A549 (cell line): ENCODE measurements around the gene PDE4D. TPM values are rescaled to one million over a fixed set of nuclear protein-coding genes. Genes with fewer than 3 reads are reported as not detected.

Experiments used
- ATAC-seq, 2 experiments: fragments of 200-7000 bp in 1 of 2; fragments of >200 bp in 1 of 2; cut with Nextera tagmentation in 1 of 2; cut with Tn5 transposase in 1 of 2; 3 replicates each; pipeline versions ENCODE4 v1.8.0 to v1.9.1; 2018 to 2020; ENCODE audit warnings: mild to moderate bottlenecking in 1 of 2, moderate library complexity in 1 of 2
- CTCF ChIA-PET: fragments of 300-600 bp; sonication (Branson Sonifier 250); formaldehyde crosslinking; extraction: SDS; loops from one replicate; lab custom pipeline; 2021; ENCODE audit warnings: antibody characterized with exemption, inconsistent platforms; lab: Yijun Ruan, JAX
- POLR2A ChIA-PET: fragments of 350-600 bp; formaldehyde crosslinking; extraction: SDS; loops from one replicate; lab custom pipeline; 2021; ENCODE audit warnings: antibody characterized with exemption, inconsistent platforms; lab: Yijun Ruan, JAX
- DNase-seq, 2 experiments: peaks; one replicate each; pipeline versions ENCODE4 v3.0.0 to v3.0.0-alpha.2; 2011 to 2016; ENCODE audit warnings: low read depth in 1 of 2, low spot score in 1 of 2
- FAIRE-seq: peaks from 2 replicates; lab custom pipeline; 2011; peaks lifted over from hg19 to GRCh38; lab: Jason Lieb, UNC
- H3K27ac ChIP-seq, 2 experiments: fragments of >200 bp; sonication (Bioruptor Twin); formaldehyde crosslinking; 3 replicates each; pipeline ENCODE4 v1.5.1; 2016 to 2017
- H3K4me1 ChIP-seq: fragments of >200 bp; sonication (Bioruptor Twin); formaldehyde crosslinking; 3 replicates; pipeline ENCODE4 v1.6.1; 2016
- H3K4me2 ChIP-seq: fragments of >200 bp; sonication (Bioruptor Twin); formaldehyde crosslinking; 3 replicates; pipeline ENCODE4 v1.6.1; 2016
- H3K4me3 ChIP-seq: fragments of >200 bp; sonication (Bioruptor Twin); formaldehyde crosslinking; 3 replicates; pipeline ENCODE4 v1.5.1; 2016
- H3K9me3 ChIP-seq: fragments of >200 bp; sonication (Bioruptor Twin); formaldehyde crosslinking; 3 replicates; pipeline ENCODE4 v1.6.1; 2016
- CBX2 ChIP-seq: fragments of 200-600 bp; sonication (generic); IDR thresholded peaks from 2 replicates; pipeline ENCODE4 v1.6.1; 2016; ENCODE audit warnings: low read depth, mild to moderate bottlenecking, borderline replicate concordance
- CEBPB ChIP-seq, 2 experiments: fragments of >200 bp in 1 of 2; sonication (Bioruptor Twin) in 1 of 2; formaldehyde crosslinking in 1 of 2; IDR thresholded peaks; 2 replicates each; pipeline ENCODE4 v1.6.1; 2012 to 2016
- CHD2 ChIP-seq: fragments of 150-350 bp; IDR thresholded peaks from 2 replicates; pipeline ENCODE4 v1.6.1; 2014; ENCODE audit warnings: low read length; ENCODE audit not compliant: partially characterized antibody
- CHD4 ChIP-seq: fragments of 200-600 bp; sonication (generic); IDR thresholded peaks from 2 replicates; pipeline ENCODE4 v1.6.1; 2016; ENCODE audit warnings: antibody characterized with exemption, mild to moderate bottlenecking, borderline replicate concordance
- E2F6 ChIP-seq: IDR thresholded peaks from 2 replicates; pipeline ENCODE4 v1.6.1; 2012; ENCODE audit warnings: low read depth, borderline replicate concordance
- EHMT2 ChIP-seq: fragments of 200-600 bp; sonication (generic); IDR thresholded peaks from 2 replicates; pipeline ENCODE4 v1.6.1; 2016; ENCODE audit warnings: antibody characterized with exemption, low read depth, mild to moderate bottlenecking, moderate library complexity
- EP300 ChIP-seq, 2 experiments: fragments of >200 bp; sonication (Bioruptor Twin); formaldehyde crosslinking; IDR thresholded peaks; 2 replicates in 1 of 2; 3 replicates in 1 of 2; pipeline ENCODE4 v1.6.1; 2016 to 2017
- ESRRA ChIP-seq: fragments of 150-350 bp; IDR thresholded peaks from 2 replicates; pipeline ENCODE4 v1.6.1; 2014; ENCODE audit warnings: mild to moderate bottlenecking, low read length, borderline replicate concordance
- FOSB ChIP-seq: fragments of 250-450 bp; sonication (Bioruptor Pico); IDR thresholded peaks from 2 replicates; pipeline ENCODE4 v1.5.0; 2020; ENCODE audit warnings: mild to moderate bottlenecking, moderate library complexity
- FOSL2 ChIP-seq, 2 experiments: fragments of 450-650 bp in 1 of 2; fragments of >200 bp in 1 of 2; sonication (Bioruptor Twin) in 1 of 2; formaldehyde crosslinking; IDR thresholded peaks; 2 replicates each; pipeline versions ENCODE4 v1.5.0 to v1.6.1; 2016 to 2020; ENCODE audit warnings: mild to moderate bottlenecking in 1 of 2, moderate library complexity in 1 of 2
- HOXA7 ChIP-seq: fragments of 250-450 bp; sonication (Bioruptor Pico); IDR thresholded peaks from 2 replicates; pipeline ENCODE4 v1.5.0; 2020; ENCODE audit warnings: mild to moderate bottlenecking, moderate library complexity
- JUN ChIP-seq, 2 experiments: fragments of >200 bp; sonication (Bioruptor Twin); formaldehyde crosslinking; IDR thresholded peaks; 2 replicates in 1 of 2; 3 replicates in 1 of 2; pipeline ENCODE4 v1.6.1; 2016 to 2017
- MAX ChIP-seq: IDR thresholded peaks from 2 replicates; pipeline ENCODE4 v1.6.1; 2012
- MYC ChIP-seq: IDR thresholded peaks from 2 replicates; pipeline ENCODE4 v1.6.1; 2012; ENCODE audit warnings: mild to moderate bottlenecking, inconsistent platforms, low read length, improper control_type of control experiment, borderline replicate concordance
- NR3C1 ChIP-seq: fragments of >200 bp; sonication (Bioruptor Twin); formaldehyde crosslinking; IDR thresholded peaks from 3 replicates; pipeline ENCODE4 v1.6.1; 2017
- POLR2A ChIP-seq: IDR thresholded peaks from 2 replicates; pipeline ENCODE4 v1.6.1; 2012; ENCODE audit warnings: mild to moderate bottlenecking, low read length
- RAD21 ChIP-seq, 2 experiments: fragments of >200 bp in 1 of 2; sonication (Bioruptor Twin) in 1 of 2; formaldehyde crosslinking in 1 of 2; IDR thresholded peaks in 1 of 2; conservative IDR thresholded peaks in 1 of 2; 2 replicates in 1 of 2; 3 replicates in 1 of 2; pipeline ENCODE4 v1.6.1; 2012 to 2018; ENCODE audit warnings: inconsistent platforms in 1 of 2
- RFX5 ChIP-seq: fragments of 450-650 bp; IDR thresholded peaks from 2 replicates; pipeline ENCODE4 v1.7.1; 2014; ENCODE audit warnings: antibody characterized with exemption, mild to moderate bottlenecking, moderate library complexity
- SREBF2 ChIP-seq: fragments of 450-650 bp; IDR thresholded peaks from 2 replicates; pipeline ENCODE4 v1.6.1; 2014; ENCODE audit warnings: mild to moderate bottlenecking, moderate library complexity
- TFCP2L1 ChIP-seq: fragments of 250-450 bp; sonication (Bioruptor Pico); IDR thresholded peaks from 2 replicates; pipeline ENCODE4 v1.5.0; 2021; ENCODE audit warnings: mild to moderate bottlenecking
- TP53 ChIP-seq: fragments of 250-450 bp; sonication (Bioruptor Pico); IDR thresholded peaks from 2 replicates; pipeline ENCODE4 v1.5.0; 2021; ENCODE audit warnings: mild to moderate bottlenecking, moderate library complexity
- ZC3H11A ChIP-seq: fragments of 450-650 bp; IDR thresholded peaks from 2 replicates; pipeline ENCODE4 v1.6.1; 2014; ENCODE audit warnings: antibody characterized with exemption, mild to moderate bottlenecking
- WGBS: methylation state at CpG from one replicate; pipeline ENCODE4 v1.1.6; 2017; ENCODE audit errors: missing lambda C conversion rate; 5-methylcytosine and 5-hydroxymethylcytosine counted together
- polyA plus RNA-seq, 4 experiments: library from polyadenylated mRNA; depleted of rRNA in 3 of 4; stranded (reverse); fragments of >200 nt; fragmentation: RNase III in 1 of 4; extraction: RNeasy Plus Mini Kit Qiagen cat#74134 plus additional on column Dnase treatment in 1 of 4; gene quantifications; 2 replicates in 3 of 4; 3 replicates in 1 of 4; pipeline ENCODE4 v1.2.3, GENCODE V29; 2011 to 2017

The PDE4D gene
- polyA plus RNA-seq, 2 of the 4 experiments (the other 2 are of a cell fraction): 74.0 to 213 TPM

GRCh38 chr5:59586841-59587240 is 306.7 kb downstream of the PDE4D start:
- DNase-seq (no peak), FAIRE-seq (no peak), ATAC-seq (peak in 1 of 2 experiments; percentile 2; a peak in 3 of 6 replicates)
- H3K4me3 ChIP-seq: peak overlapping the region; percentile 63
- under 1% methylated on average over 5 of the region's 5 CpGs for WGBS
- H3K9me3 ChIP-seq: no peaks in the 10 kb centered on the region
- peaks cover 53% of the 10 kb centered on the region for H3K4me1 ChIP-seq
- CTCF ChIA-PET: interaction anchor here (0.6 to 1.5 kb wide), 10 partner anchors 10 to 820 kb away, joined by 3 to 8 read pairs (median 4); no protein-coding TSS in a partner anchor
- peak overlapping the region; percentile 86 for H3K4me2 ChIP-seq
- TF ChIP-seq POLR2A (no peak), E2F6 (no peak), FOSL2 (IDR thresholded peaks at IDR 0.05) (no peak), FOSL2 (CRISPR knock-in tag; IDR thresholded peaks at IDR 0.05) (0 out of 2 replicates have a peak, but pooled peaks have one; percentile 3), JUN (IDR thresholded peaks at IDR 0.05) (0 out of 5 replicates have a peak, but pooled peaks of 1 of the 2 experiments have one; percentile 8)
- peak overlapping the region; percentile 89 to 91 for H3K27ac ChIP-seq
- POLR2A ChIA-PET: interaction anchor here (1.1 to 1.4 kb wide), 2 partner anchors 10 to 24 kb away, joined by 3 to 5 read pairs; no protein-coding TSS in a partner anchor

- ChIA-PET POLR2A (interaction anchor here (0.9 kb wide), 1 partner anchor 36 kb away, joined by 4 read pairs; no protein-coding TSS in a partner anchor), CTCF (interaction anchor here (1.0 kb wide), 4 partner anchors 10 to 79 kb away, joined by 3 to 4 read pairs (median 4); no protein-coding TSS in a partner anchor)
- Histone ChIP-seq H3K9me3 (no peaks in the 10 kb centered on the region), H3K4me3 (peak overlapping the region; percentile 63), H3K27ac (peak overlapping the region; percentile 89 to 91), H3K4me1 (peaks cover 53% of the 10 kb centered on the region), H3K4me2 (peak overlapping the region; percentile 86)
- TF ChIP-seq EP300 (IDR thresholded peaks at IDR 0.05): no peak
- peak; percentile 36; the same call in 1 of the 2 replicates for TF ChIP-seq FOSB (CRISPR knock-in tag)
- peak in 1 of 2 experiments; percentile 51; a peak in 3 of 5 replicates for TF ChIP-seq JUN (IDR thresholded peaks at IDR 0.05)
- 0 out of 2 replicates have a peak, but pooled peaks have one; percentile 14 for TF ChIP-seq HOXA7 (CRISPR knock-in tag)
- DNase-seq (no peak), ATAC-seq (peak in 1 of 2 experiments; percentile 15; a peak in 3 of 6 replicates), FAIRE-seq (peak; percentile 28)
- 4% methylated on average over 6 of the region's 6 CpGs for WGBS
These were observed 308.4 kb downstream of the PDE4D start for GRCh38 chr5:59584858-59585846.

- ChIA-PET POLR2A (interaction anchor here (0.5 kb wide), 1 partner anchor 76 kb away, joined by 3 read pairs; no protein-coding TSS in a partner anchor), CTCF (interaction anchor here (0.6 to 2.1 kb wide), 6 partner anchors 11 to 89 kb away, joined by 3 to 6 read pairs (median 3); no protein-coding TSS in a partner anchor)
- peak in 1 of 2 experiments; percentile 68 for DNase-seq
- Histone ChIP-seq H3K9me3 (no peaks in the 10 kb centered on the region), H3K4me1 (peaks cover 53% of the 10 kb centered on the region), H3K4me3 (peak overlapping the region; percentile 63), H3K4me2 (peak overlapping the region; percentile 86), H3K27ac (peak overlapping the region; percentile 89 to 91)
- peak; percentile 12 to 21; a peak in 3 of 6 replicates for ATAC-seq
- TF ChIP-seq EP300 (IDR thresholded peaks at IDR 0.05) (no peak), JUN (IDR thresholded peaks at IDR 0.05) (peak; percentile 42; a peak in 3 of 5 replicates), MAX (0 out of 2 replicates have a peak, but pooled peaks have one; percentile 28)
- peak; percentile 80 for FAIRE-seq
- WGBS: 2% methylated on average over 8 of the region's 8 CpGs
These were observed 309.5 kb downstream of the PDE4D start for GRCh38 chr5:59583810-59584562.

GRCh38 chr5:59583151-59583809 is 310.2 kb downstream of the PDE4D start:
- ChIA-PET CTCF (interaction anchor here (0.6 to 2.1 kb wide), 5 partner anchors 10 to 90 kb away, joined by 3 to 6 read pairs (median 3); no protein-coding TSS in a partner anchor), POLR2A (interaction anchor here (0.5 to 0.8 kb wide), 2 partner anchors 40 to 76 kb away, joined by 3 to 5 read pairs; no protein-coding TSS in a partner anchor)
- Histone ChIP-seq H3K4me3 (peak overlapping the region; percentile 63), H3K4me1 (peaks cover 53% of the 10 kb centered on the region), H3K4me2 (peak overlapping the region; percentile 86), H3K9me3 (no peaks in the 10 kb centered on the region), H3K27ac (peak overlapping the region; percentile 89 to 91)
- DNase-seq (no peak), FAIRE-seq (no peak), ATAC-seq (no peak)
- WGBS: 1% methylated on average over 2 of the region's 2 CpGs
- TF ChIP-seq TFCP2L1 (CRISPR knock-in tag): no peak
- no peak for TF ChIP-seq E2F6
- no peak for TF ChIP-seq SREBF2
- TF ChIP-seq RAD21 (conservative IDR thresholded peaks at IDR 0.05 in 1 of 2, IDR thresholded peaks at IDR 0.05 in 1 of 2): no peak
- TF ChIP-seq EP300 (IDR thresholded peaks at IDR 0.05): peak in 1 of 2 experiments; percentile 33; a peak in 1 of 5 replicates
- TF ChIP-seq TP53 (CRISPR knock-in tag): no peak
- TF ChIP-seq MYC: no peak
- TF ChIP-seq ESRRA: no peak
- TF ChIP-seq CEBPB (IDR thresholded peaks at IDR 0.05): peak; percentile 77 to 85
- TF ChIP-seq CHD2: no peak
- TF ChIP-seq RFX5: no peak
- no peak for TF ChIP-seq CBX2
- peak in 1 of 2 experiments; percentile 66; a peak in 1 of 5 replicates for TF ChIP-seq JUN (IDR thresholded peaks at IDR 0.05)
- TF ChIP-seq HOXA7 (CRISPR knock-in tag): no peak
- TF ChIP-seq EHMT2: no peak
- TF ChIP-seq CHD4: no peak
- TF ChIP-seq ZC3H11A: no peak
- no peak for TF ChIP-seq NR3C1
